ENCODE measurements around the gene CDC42EP3.

- TF ChIP-seq, protein P1, sequence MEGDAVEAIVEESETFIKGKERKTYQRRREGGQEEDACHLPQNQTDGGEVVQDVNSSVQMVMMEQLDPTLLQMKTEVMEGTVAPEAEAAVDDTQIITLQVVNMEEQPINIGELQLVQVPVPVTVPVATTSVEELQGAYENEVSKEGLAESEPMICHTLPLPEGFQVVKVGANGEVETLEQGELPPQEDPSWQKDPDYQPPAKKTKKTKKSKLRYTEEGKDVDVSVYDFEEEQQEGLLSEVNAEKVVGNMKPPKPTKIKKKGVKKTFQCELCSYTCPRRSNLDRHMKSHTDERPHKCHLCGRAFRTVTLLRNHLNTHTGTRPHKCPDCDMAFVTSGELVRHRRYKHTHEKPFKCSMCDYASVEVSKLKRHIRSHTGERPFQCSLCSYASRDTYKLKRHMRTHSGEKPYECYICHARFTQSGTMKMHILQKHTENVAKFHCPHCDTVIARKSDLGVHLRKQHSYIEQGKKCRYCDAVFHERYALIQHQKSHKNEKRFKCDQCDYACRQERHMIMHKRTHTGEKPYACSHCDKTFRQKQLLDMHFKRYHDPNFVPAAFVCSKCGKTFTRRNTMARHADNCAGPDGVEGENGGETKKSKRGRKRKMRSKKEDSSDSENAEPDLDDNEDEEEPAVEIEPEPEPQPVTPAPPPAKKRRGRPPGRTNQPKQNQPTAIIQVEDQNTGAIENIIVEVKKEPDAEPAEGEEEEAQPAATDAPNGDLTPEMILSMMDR (IDR thresholded peaks at IDR 0.05): no peak
- TF ChIP-seq JUN (CRISPR knock-in tag; IDR thresholded peaks at IDR 0.05) (no peak), ZNF232 (CRISPR knock-in tag; IDR thresholded peaks at IDR 0.05) (no peak), CREM (CRISPR knock-in tag; IDR thresholded peaks at IDR 0.05) (no peak), CBFB (CRISPR knock-in tag; IDR thresholded peaks at IDR 0.05; ENCODE audit: low read depth) (no peak), ERG (CRISPR knock-in tag; IDR thresholded peaks at IDR 0.05) (no peak), NR2C2 (CRISPR knock-in tag; IDR thresholded peaks at IDR 0.05) (no peak), ZNF317 (CRISPR knock-in tag; IDR thresholded peaks at IDR 0.05; ENCODE audit: borderline replicate concordance, low read depth) (no peak), ESRRA (CRISPR knock-in tag; IDR thresholded peaks at IDR 0.05; ENCODE audit: borderline replicate concordance) (no peak)
- TF ChIP-seq, protein P2, sequence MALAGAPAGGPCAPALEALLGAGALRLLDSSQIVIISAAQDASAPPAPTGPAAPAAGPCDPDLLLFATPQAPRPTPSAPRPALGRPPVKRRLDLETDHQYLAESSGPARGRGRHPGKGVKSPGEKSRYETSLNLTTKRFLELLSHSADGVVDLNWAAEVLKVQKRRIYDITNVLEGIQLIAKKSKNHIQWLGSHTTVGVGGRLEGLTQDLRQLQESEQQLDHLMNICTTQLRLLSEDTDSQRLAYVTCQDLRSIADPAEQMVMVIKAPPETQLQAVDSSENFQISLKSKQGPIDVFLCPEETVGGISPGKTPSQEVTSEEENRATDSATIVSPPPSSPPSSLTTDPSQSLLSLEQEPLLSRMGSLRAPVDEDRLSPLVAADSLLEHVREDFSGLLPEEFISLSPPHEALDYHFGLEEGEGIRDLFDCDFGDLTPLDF (CRISPR knock-in tag; IDR thresholded peaks at IDR 0.05): no peak
Measured at GRCh38 chr2:37601569-37601968, 69.9 kb downstream of the CDC42EP3 start.
